Measurements from ENCODE around the gene VASH2.
"Not testable (repeated sequence)": the region's sequence is repeated elsewhere in the genome, so short reads cannot be mapped to it uniquely, and the experiment has no call there.

VASH2 gene

DNA sequence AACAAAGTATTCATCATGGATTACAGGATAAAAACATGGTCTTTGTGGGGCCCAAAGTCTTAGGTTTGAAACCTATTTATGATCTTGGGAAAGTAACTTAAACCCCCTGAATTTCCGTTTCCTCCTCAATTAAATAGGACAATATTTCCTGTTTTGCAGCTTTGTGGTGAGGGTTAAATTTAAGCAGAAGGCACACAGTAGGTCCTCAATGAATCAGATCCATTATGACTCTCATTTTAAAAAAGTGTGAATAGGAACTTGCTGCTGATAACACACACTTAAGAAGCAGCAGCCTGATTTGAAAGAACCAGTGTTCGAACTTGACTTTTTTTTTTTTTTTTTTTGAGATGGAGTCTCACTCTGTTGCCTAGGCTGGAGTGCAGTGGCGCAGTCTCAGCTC, 41.4 kb upstream of the VASH2 start:
- H3K79me2 ChIP-seq, result no peaks in the 10 kb centered on the region
- H2AFZ ChIP-seq, result no peak overlapping the region
- TF ChIP-seq, protein P1, sequence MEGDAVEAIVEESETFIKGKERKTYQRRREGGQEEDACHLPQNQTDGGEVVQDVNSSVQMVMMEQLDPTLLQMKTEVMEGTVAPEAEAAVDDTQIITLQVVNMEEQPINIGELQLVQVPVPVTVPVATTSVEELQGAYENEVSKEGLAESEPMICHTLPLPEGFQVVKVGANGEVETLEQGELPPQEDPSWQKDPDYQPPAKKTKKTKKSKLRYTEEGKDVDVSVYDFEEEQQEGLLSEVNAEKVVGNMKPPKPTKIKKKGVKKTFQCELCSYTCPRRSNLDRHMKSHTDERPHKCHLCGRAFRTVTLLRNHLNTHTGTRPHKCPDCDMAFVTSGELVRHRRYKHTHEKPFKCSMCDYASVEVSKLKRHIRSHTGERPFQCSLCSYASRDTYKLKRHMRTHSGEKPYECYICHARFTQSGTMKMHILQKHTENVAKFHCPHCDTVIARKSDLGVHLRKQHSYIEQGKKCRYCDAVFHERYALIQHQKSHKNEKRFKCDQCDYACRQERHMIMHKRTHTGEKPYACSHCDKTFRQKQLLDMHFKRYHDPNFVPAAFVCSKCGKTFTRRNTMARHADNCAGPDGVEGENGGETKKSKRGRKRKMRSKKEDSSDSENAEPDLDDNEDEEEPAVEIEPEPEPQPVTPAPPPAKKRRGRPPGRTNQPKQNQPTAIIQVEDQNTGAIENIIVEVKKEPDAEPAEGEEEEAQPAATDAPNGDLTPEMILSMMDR (IDR thresholded peaks at IDR 0.05), result no peak
- H3K9ac ChIP-seq, result no peak overlapping the region
- H3K4me2 ChIP-seq (ENCODE audit: low read length), result no peak overlapping the region
- H3K9me3 ChIP-seq (ENCODE audit: control insufficient read depth, low read length), result no peaks in the 10 kb centered on the region
- H3K4me1 ChIP-seq, result no peaks in the 10 kb centered on the region
- H3K36me3 ChIP-seq (ENCODE audit: control insufficient read depth, insufficient read depth, low read length), result no peaks in the 10 kb centered on the region
- no peaks in the 10 kb centered on the region for H3K27me3 ChIP-seq (ENCODE audit: control insufficient read depth, insufficient read depth, low read length)
- no peak overlapping the region for H3K27ac ChIP-seq
- no peak overlapping the region for H3K4me3 ChIP-seq (ENCODE audit: low read depth, low read length)

DNA sequence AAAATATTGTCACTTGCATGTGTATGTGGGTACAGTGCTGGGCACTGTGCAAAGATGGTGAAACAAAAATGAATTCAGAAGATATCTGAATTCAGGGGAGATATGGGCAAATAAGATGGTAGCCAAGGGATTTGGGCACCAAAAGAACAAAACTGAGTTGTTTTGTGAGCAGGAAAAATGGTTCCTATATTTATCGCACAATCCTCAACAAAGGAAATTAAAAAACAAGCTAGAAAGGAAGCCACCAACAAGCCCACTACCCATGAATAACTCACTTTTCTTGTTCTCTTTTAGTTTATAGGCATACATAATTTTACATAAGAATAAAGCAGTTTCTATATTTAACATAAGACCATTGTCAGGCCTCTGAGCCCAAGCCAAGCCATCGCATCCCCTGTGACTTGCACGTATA, 40.7 kb upstream of the VASH2 start:
- no peaks in the 10 kb centered on the region for H3K36me3 ChIP-seq (ENCODE audit: control insufficient read depth, insufficient read depth, low read length)
- H3K4me3 ChIP-seq (ENCODE audit: low read depth, low read length), result no peak overlapping the region
- no peaks in the 10 kb centered on the region for H3K9me3 ChIP-seq (ENCODE audit: control insufficient read depth, low read length)
- H3K9ac ChIP-seq, result no peak overlapping the region
- no peak overlapping the region for H3K27ac ChIP-seq
- no peak overlapping the region for H3K4me2 ChIP-seq (ENCODE audit: low read length)
- TF ChIP-seq, protein P1 (IDR thresholded peaks at IDR 0.05), result no peak
- no peak overlapping the region for H2AFZ ChIP-seq
- no peaks in the 10 kb centered on the region for H3K27me3 ChIP-seq (ENCODE audit: control insufficient read depth, insufficient read depth, low read length)
- H3K79me2 ChIP-seq, result no peaks in the 10 kb centered on the region
- H3K4me1 ChIP-seq, result no peaks in the 10 kb centered on the region

DNA sequence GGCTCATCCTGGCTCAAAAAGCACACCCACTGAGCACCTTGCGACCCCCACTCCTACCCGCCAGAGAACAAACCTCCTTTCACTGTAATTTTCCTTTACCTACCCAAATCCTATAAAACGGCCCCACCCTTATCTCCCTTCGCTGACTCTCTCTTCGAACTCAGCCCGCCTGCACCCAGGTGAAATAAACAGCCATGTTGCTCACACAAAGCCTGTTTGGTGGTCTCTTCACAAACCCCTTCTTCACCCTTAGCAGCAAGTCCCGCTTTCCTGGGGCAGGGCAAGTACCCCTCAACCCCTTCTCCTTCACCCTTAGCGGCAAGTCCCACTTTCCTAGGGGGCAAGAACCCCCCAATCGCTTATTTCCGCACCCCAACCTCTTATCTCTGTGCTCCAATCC, 40.1 kb upstream of the VASH2 start:
- H3K9me3 ChIP-seq (ENCODE audit: control insufficient read depth, low read length); H3K27me3 ChIP-seq (ENCODE audit: control insufficient read depth, insufficient read depth, low read length); H3K36me3 ChIP-seq (ENCODE audit: control insufficient read depth, insufficient read depth, low read length); H3K27ac ChIP-seq; H3K4me2 ChIP-seq (ENCODE audit: low read length); H3K79me2 ChIP-seq; H3K4me1 ChIP-seq; H2AFZ ChIP-seq; H3K9ac ChIP-seq; H3K4me3 ChIP-seq (ENCODE audit: low read depth, low read length): not testable (repeated sequence)

DNA sequence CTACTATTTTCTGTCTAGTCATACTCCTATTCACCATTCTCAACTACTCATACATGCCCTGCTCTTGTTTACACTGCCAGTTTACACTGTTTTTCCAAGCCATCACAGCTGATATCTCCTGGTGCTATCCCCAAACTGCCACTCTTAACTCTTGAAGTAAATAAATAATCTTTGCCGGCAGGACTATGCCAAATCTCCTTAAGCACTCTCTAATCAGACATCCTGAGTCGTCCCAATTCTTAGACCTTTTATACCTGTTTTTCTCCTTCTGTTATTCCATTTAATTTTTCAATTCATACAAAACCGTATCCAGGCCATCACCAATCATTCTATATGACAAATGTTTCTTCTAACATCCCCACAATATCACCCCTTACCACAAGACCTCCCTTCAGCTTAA, 36.7 kb upstream of the VASH2 start:
- H3K36me3 ChIP-seq (ENCODE audit: control insufficient read depth, insufficient read depth, low read length); H3K4me1 ChIP-seq; H3K4me2 ChIP-seq (ENCODE audit: low read length); H3K27ac ChIP-seq; H3K79me2 ChIP-seq; H3K9ac ChIP-seq; H2AFZ ChIP-seq; H3K27me3 ChIP-seq (ENCODE audit: control insufficient read depth, insufficient read depth, low read length); H3K9me3 ChIP-seq (ENCODE audit: control insufficient read depth, low read length); H3K4me3 ChIP-seq (ENCODE audit: low read depth, low read length): not testable (repeated sequence)

DNA sequence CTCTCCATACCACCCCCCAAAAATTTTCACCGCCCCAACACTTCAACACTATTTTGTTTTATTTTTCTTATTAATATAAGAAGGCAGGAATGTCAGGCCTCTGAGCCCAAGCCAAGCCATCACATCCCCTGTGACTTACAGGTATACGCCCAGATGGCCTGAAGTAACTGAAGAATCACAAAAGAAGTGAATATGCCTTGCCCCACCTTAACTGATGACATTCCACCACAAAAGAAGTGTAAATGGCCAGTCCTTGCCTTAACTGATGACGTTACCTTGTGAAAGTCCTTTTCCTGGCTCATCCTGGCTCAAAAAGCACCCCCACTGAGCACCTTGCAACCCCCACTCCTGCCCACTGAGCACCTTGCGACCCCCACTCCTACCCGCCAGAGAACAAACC, 36.2 kb upstream of the VASH2 start:
- not testable (repeated sequence) for H3K9ac ChIP-seq; H3K79me2 ChIP-seq; H2AFZ ChIP-seq; H3K4me1 ChIP-seq; H3K27me3 ChIP-seq (ENCODE audit: control insufficient read depth, insufficient read depth, low read length); H3K4me3 ChIP-seq (ENCODE audit: low read depth, low read length); H3K27ac ChIP-seq; H3K36me3 ChIP-seq (ENCODE audit: control insufficient read depth, insufficient read depth, low read length); H3K9me3 ChIP-seq (ENCODE audit: control insufficient read depth, low read length); H3K4me2 ChIP-seq (ENCODE audit: low read length)

DNA sequence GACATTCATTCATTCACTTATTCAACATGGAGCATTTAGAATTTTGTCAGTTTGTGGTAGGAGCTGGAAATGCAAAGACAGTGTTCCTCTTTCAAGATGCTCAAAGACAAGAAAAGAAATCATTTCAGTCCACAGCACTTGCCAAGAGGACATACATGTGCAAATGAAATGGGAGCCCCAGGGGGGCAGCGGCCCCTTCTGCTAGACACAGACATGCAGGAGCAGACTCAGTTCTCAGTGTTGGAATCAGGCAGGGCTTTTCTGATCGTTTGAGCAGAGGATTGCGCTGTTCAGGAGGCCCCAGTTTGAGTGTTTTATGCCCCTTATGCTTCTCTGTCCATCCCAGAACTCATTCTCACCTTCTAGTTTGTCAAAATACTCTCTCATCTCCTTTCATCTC, 35.6 kb upstream of the VASH2 start:
- Histone ChIP-seq H3K4me2 (ENCODE audit: low read length) (no peak overlapping the region), H3K4me3 (ENCODE audit: low read depth, low read length) (no peak overlapping the region), H3K79me2 (no peaks in the 10 kb centered on the region), H3K36me3 (ENCODE audit: control insufficient read depth, insufficient read depth, low read length) (no peaks in the 10 kb centered on the region), H2AFZ (no peak overlapping the region), H3K9ac (no peak overlapping the region), H3K4me1 (no peaks in the 10 kb centered on the region), H3K9me3 (ENCODE audit: control insufficient read depth, low read length) (no peaks in the 10 kb centered on the region), H3K27me3 (ENCODE audit: control insufficient read depth, insufficient read depth, low read length) (no peaks in the 10 kb centered on the region), H3K27ac (no peak overlapping the region)
- TF ChIP-seq, protein P1 (IDR thresholded peaks at IDR 0.05), result no peak
